ENCODE data around the gene B4GALNT4.

B4GALNT4 gene

GRCh38 chr11:416051-416756 lies 46.9 kb downstream of the B4GALNT4 start:
- H3K9me3 ChIP-seq (ENCODE audit: control insufficient read depth in 1 of 2, low read length in 2 of 2): no peaks in the 10 kb centered on the region
- peak overlapping the region; percentile 73 to 77 for H3K4me3 ChIP-seq (ENCODE audit: low read depth in 1 of 2, low read length in 2 of 2)
- no peaks in the 10 kb centered on the region for H3K36me3 ChIP-seq (ENCODE audit: control insufficient read depth in 1 of 2, insufficient read depth in 2 of 2, low read length in 2 of 2)
- peak overlapping the region; percentile 92 for H3K27ac ChIP-seq (ENCODE audit: low read depth, low read length)
- H3K4me1 ChIP-seq (ENCODE audit: control insufficient read depth in 1 of 2, insufficient read depth in 2 of 2, low read length in 2 of 2): peaks cover 19 to 39% of the 10 kb centered on the region in 2 donors
- peak overlapping the region; percentile 59 to 77 for H3K9ac ChIP-seq (ENCODE audit: low read depth in 1 of 2, low read length in 2 of 2)
- no peaks in the 10 kb centered on the region for H3K27me3 ChIP-seq (ENCODE audit: control insufficient read depth in 1 of 2, insufficient read depth in 2 of 2, low read length in 2 of 2)

GRCh38 chr11:416757-417621 lies 47.7 kb downstream of the B4GALNT4 start:
- H3K36me3 ChIP-seq (ENCODE audit: control insufficient read depth in 1 of 2, insufficient read depth in 2 of 2, low read length in 2 of 2): no peaks in the 10 kb centered on the region
- H3K27ac ChIP-seq (ENCODE audit: low read depth, low read length): peak overlapping the region; percentile 92
- peaks cover 19 to 39% of the 10 kb centered on the region in 2 donors for H3K4me1 ChIP-seq (ENCODE audit: control insufficient read depth in 1 of 2, insufficient read depth in 2 of 2, low read length in 2 of 2)
- H3K27me3 ChIP-seq (ENCODE audit: control insufficient read depth in 1 of 2, insufficient read depth in 2 of 2, low read length in 2 of 2): no peaks in the 10 kb centered on the region
- H3K9me3 ChIP-seq (ENCODE audit: control insufficient read depth in 1 of 2, low read length in 2 of 2): no peaks in the 10 kb centered on the region
- peak overlapping the region; percentile 73 to 77 for H3K4me3 ChIP-seq (ENCODE audit: low read depth in 1 of 2, low read length in 2 of 2)
- H3K9ac ChIP-seq (ENCODE audit: low read depth in 1 of 2, low read length in 2 of 2): peak overlapping the region; percentile 59 to 77

GRCh38 chr11:417652-418342 lies 48.5 kb downstream of the B4GALNT4 start:
- Histone ChIP-seq H3K27ac (ENCODE audit: low read depth, low read length) (no peak overlapping the region), H3K9me3 (ENCODE audit: control insufficient read depth in 1 of 2, low read length in 2 of 2) (no peaks in the 10 kb centered on the region), H3K4me3 (ENCODE audit: low read depth in 1 of 2, low read length in 2 of 2) (peak overlapping the region; percentile 73 to 77), H3K9ac (ENCODE audit: low read depth in 1 of 2, low read length in 2 of 2) (peak overlapping the region in 1 of 2 donors; percentile 32), H3K36me3 (ENCODE audit: control insufficient read depth in 1 of 2, insufficient read depth in 2 of 2, low read length in 2 of 2) (no peaks in the 10 kb centered on the region), H3K27me3 (ENCODE audit: control insufficient read depth in 1 of 2, insufficient read depth in 2 of 2, low read length in 2 of 2) (no peaks in the 10 kb centered on the region), H3K4me1 (ENCODE audit: control insufficient read depth in 1 of 2, insufficient read depth in 2 of 2, low read length in 2 of 2) (peaks cover 19 to 36% of the 10 kb centered on the region in 2 donors)

- Histone ChIP-seq H3K27me3 (ENCODE audit: control insufficient read depth in 1 of 2, insufficient read depth in 2 of 2, low read length in 2 of 2) (no peaks in the 10 kb centered on the region), H3K9ac (ENCODE audit: low read depth in 1 of 2, low read length in 2 of 2) (no peak overlapping the region), H3K36me3 (ENCODE audit: control insufficient read depth in 1 of 2, insufficient read depth in 2 of 2, low read length in 2 of 2) (peaks cover 0 to 3% of the 10 kb centered on the region in 2 donors), H3K4me1 (ENCODE audit: control insufficient read depth in 1 of 2, insufficient read depth in 2 of 2, low read length in 2 of 2) (peaks cover 17 to 29% of the 10 kb centered on the region in 2 donors), H3K4me3 (ENCODE audit: low read depth in 1 of 2, low read length in 2 of 2) (no peak overlapping the region), H3K9me3 (ENCODE audit: control insufficient read depth in 1 of 2, low read length in 2 of 2) (no peaks in the 10 kb centered on the region), H3K27ac (ENCODE audit: low read depth, low read length) (no peak overlapping the region)
Measured at GRCh38 chr11:418343-419247, 49.3 kb downstream of the B4GALNT4 start.

- Histone ChIP-seq H3K27me3 (ENCODE audit: control insufficient read depth in 1 of 2, insufficient read depth in 2 of 2, low read length in 2 of 2) (no peaks in the 10 kb centered on the region), H3K4me3 (ENCODE audit: low read depth in 1 of 2, low read length in 2 of 2) (no peak overlapping the region), H3K9ac (ENCODE audit: low read depth in 1 of 2, low read length in 2 of 2) (no peak overlapping the region), H3K36me3 (ENCODE audit: control insufficient read depth in 1 of 2, insufficient read depth in 2 of 2, low read length in 2 of 2) (peaks cover 0 to 3% of the 10 kb centered on the region in 2 donors), H3K4me1 (ENCODE audit: control insufficient read depth in 1 of 2, insufficient read depth in 2 of 2, low read length in 2 of 2) (peaks cover 15 to 26% of the 10 kb centered on the region in 2 donors), H3K9me3 (ENCODE audit: control insufficient read depth in 1 of 2, low read length in 2 of 2) (no peaks in the 10 kb centered on the region), H3K27ac (ENCODE audit: low read depth, low read length) (no peak overlapping the region)
Measured at GRCh38 chr11:419248-420005, 50.1 kb downstream of the B4GALNT4 start.

- no peak overlapping the region for H3K27ac ChIP-seq (ENCODE audit: low read depth, low read length)
- peaks cover 0 to 3% of the 10 kb centered on the region in 2 donors for H3K36me3 ChIP-seq (ENCODE audit: control insufficient read depth in 1 of 2, insufficient read depth in 2 of 2, low read length in 2 of 2)
- H3K27me3 ChIP-seq (ENCODE audit: control insufficient read depth in 1 of 2, insufficient read depth in 2 of 2, low read length in 2 of 2): no peaks in the 10 kb centered on the region
- H3K4me3 ChIP-seq (ENCODE audit: low read depth in 1 of 2, low read length in 2 of 2): no peak overlapping the region
- peaks cover 9 to 18% of the 10 kb centered on the region in 2 donors for H3K4me1 ChIP-seq (ENCODE audit: control insufficient read depth in 1 of 2, insufficient read depth in 2 of 2, low read length in 2 of 2)
- H3K9me3 ChIP-seq (ENCODE audit: control insufficient read depth in 1 of 2, low read length in 2 of 2): no peaks in the 10 kb centered on the region
- H3K9ac ChIP-seq (ENCODE audit: low read depth in 1 of 2, low read length in 2 of 2): no peak overlapping the region
Measured at GRCh38 chr11:420054-420910, 51.0 kb downstream of the B4GALNT4 start.

GRCh38 chr11:420911-421321 lies 51.6 kb downstream of the B4GALNT4 start:
- no peak overlapping the region for H3K27ac ChIP-seq (ENCODE audit: low read depth, low read length)
- no peaks in the 10 kb centered on the region for H3K9me3 ChIP-seq (ENCODE audit: control insufficient read depth in 1 of 2, low read length in 2 of 2)
- no peak overlapping the region for H3K4me3 ChIP-seq (ENCODE audit: low read depth in 1 of 2, low read length in 2 of 2)
- H3K36me3 ChIP-seq (ENCODE audit: control insufficient read depth in 1 of 2, insufficient read depth in 2 of 2, low read length in 2 of 2): peaks cover 0 to 3% of the 10 kb centered on the region in 2 donors
- no peak overlapping the region for H3K9ac ChIP-seq (ENCODE audit: low read depth in 1 of 2, low read length in 2 of 2)
- peaks cover 3 to 12% of the 10 kb centered on the region in 2 donors for H3K4me1 ChIP-seq (ENCODE audit: control insufficient read depth in 1 of 2, insufficient read depth in 2 of 2, low read length in 2 of 2)
- no peaks in the 10 kb centered on the region for H3K27me3 ChIP-seq (ENCODE audit: control insufficient read depth in 1 of 2, insufficient read depth in 2 of 2, low read length in 2 of 2)

- no peak overlapping the region for H3K27ac ChIP-seq (ENCODE audit: low read depth, low read length)
- peaks cover 0 to 7% of the 10 kb centered on the region in 2 donors for H3K4me1 ChIP-seq (ENCODE audit: control insufficient read depth in 1 of 2, insufficient read depth in 2 of 2, low read length in 2 of 2)
- no peaks in the 10 kb centered on the region for H3K9me3 ChIP-seq (ENCODE audit: control insufficient read depth in 1 of 2, low read length in 2 of 2)
- no peaks in the 10 kb centered on the region for H3K27me3 ChIP-seq (ENCODE audit: control insufficient read depth in 1 of 2, insufficient read depth in 2 of 2, low read length in 2 of 2)
- no peak overlapping the region for H3K9ac ChIP-seq (ENCODE audit: low read depth in 1 of 2, low read length in 2 of 2)
- no peak overlapping the region for H3K4me3 ChIP-seq (ENCODE audit: low read depth in 1 of 2, low read length in 2 of 2)
- peaks cover 0 to 3% of the 10 kb centered on the region in 2 donors for H3K36me3 ChIP-seq (ENCODE audit: control insufficient read depth in 1 of 2, insufficient read depth in 2 of 2, low read length in 2 of 2)
Measured at GRCh38 chr11:422249-422656, 53.0 kb downstream of the B4GALNT4 start.

Data from duodenal mucosa (tissue), 2 donors.